IPS-NIHi7 (cell line): ENCODE results near the gene SERPIND1.
A peak's percentile ranks its signal among the peaks of the same experiment; 100 is the strongest.

Experiments
- DNase-seq: peaks from one replicate; pipeline ENCODE4 v3.0.0; 2012; ENCODE audit warnings: mixed read lengths; ENCODE audit errors: extremely low spot score

Gene SERPIND1

GRCh38 chr22:20775342-20775895, 1.5 kb downstream of the SERPIND1 start:
- no peak for DNase-seq

- no peak for DNase-seq
Observed at GRCh38 chr22:20776624-20777405, 2.9 kb downstream of the SERPIND1 start.

GRCh38 chr22:20777420-20778177, 3.7 kb downstream of the SERPIND1 start:
- DNase-seq, result no peak

GRCh38 chr22:20779014-20779817, 5.3 kb downstream of the SERPIND1 start:
- DNase-seq, result no peak

GRCh38 chr22:20779818-20780158, 5.9 kb downstream of the SERPIND1 start:
- no peak for DNase-seq

- no peak for DNase-seq
Observed at GRCh38 chr22:20781272-20781990, 7.5 kb downstream of the SERPIND1 start.

GRCh38 chr22:20782083-20782482, 8.2 kb downstream of the SERPIND1 start:
- DNase-seq, result no peak

GRCh38 chr22:20782596-20783299, 8.8 kb downstream of the SERPIND1 start:
- no peak for DNase-seq

GRCh38 chr22:20783300-20783673, 9.4 kb downstream of the SERPIND1 start:
- DNase-seq, result no peak

- peak; percentile 73 for DNase-seq
Observed at GRCh38 chr22:20783844-20784723, 10.2 kb downstream of the SERPIND1 start.

- no peak for DNase-seq
Observed at GRCh38 chr22:20785415-20785814, 11.5 kb downstream of the SERPIND1 start.

GRCh38 chr22:20786048-20786447, 12.1 kb downstream of the SERPIND1 start:
- no peak for DNase-seq

GRCh38 chr22:20786536-20786979, 12.6 kb downstream of the SERPIND1 start:
- DNase-seq, result no peak

GRCh38 chr22:20787223-20787622, 13.3 kb downstream of the SERPIND1 start:
- DNase-seq, result no peak

GRCh38 chr22:20787746-20788626, 14.1 kb downstream of the SERPIND1 start:
- DNase-seq, result no peak

GRCh38 chr22:20788627-20789344, 14.9 kb downstream of the SERPIND1 start:
- no peak for DNase-seq

- no peak for DNase-seq
Observed at GRCh38 chr22:20792221-20792965, 18.5 kb downstream of the SERPIND1 start.
